ENCODE data around the gene GATAD2A. TPM values are rescaled to one million over a fixed set of nuclear protein-coding genes. Genes with fewer than 3 reads are reported as not detected.

Gene GATAD2A
- total and polyA plus RNA-seq, 9 of the 15 experiments (the other 6 are each of a cell fraction or from before 2014, with no cell fraction given), result 2.4 to 226 (median 44.2) TPM

- TF ChIP-seq, protein P1, sequence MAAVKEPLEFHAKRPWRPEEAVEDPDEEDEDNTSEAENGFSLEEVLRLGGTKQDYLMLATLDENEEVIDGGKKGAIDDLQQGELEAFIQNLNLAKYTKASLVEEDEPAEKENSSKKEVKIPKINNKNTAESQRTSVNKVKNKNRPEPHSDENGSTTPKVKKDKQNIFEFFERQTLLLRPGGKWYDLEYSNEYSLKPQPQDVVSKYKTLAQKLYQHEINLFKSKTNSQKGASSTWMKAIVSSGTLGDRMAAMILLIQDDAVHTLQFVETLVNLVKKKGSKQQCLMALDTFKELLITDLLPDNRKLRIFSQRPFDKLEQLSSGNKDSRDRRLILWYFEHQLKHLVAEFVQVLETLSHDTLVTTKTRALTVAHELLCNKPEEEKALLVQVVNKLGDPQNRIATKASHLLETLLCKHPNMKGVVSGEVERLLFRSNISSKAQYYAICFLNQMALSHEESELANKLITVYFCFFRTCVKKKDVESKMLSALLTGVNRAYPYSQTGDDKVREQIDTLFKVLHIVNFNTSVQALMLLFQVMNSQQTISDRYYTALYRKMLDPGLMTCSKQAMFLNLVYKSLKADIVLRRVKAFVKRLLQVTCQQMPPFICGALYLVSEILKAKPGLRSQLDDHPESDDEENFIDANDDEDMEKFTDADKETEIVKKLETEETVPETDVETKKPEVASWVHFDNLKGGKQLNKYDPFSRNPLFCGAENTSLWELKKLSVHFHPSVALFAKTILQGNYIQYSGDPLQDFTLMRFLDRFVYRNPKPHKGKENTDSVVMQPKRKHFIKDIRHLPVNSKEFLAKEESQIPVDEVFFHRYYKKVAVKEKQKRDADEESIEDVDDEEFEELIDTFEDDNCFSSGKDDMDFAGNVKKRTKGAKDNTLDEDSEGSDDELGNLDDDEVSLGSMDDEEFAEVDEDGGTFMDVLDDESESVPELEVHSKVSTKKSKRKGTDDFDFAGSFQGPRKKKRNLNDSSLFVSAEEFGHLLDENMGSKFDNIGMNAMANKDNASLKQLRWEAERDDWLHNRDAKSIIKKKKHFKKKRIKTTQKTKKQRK (IDR thresholded peaks at IDR 0.05; ENCODE audit: borderline replicate concordance, low read depth, low read length), result peak; percentile 96
- TF ChIP-seq TEAD1 (CRISPR knock-in tag; IDR thresholded peaks at IDR 0.05) (peak in 1 of 2 experiments; percentile 78; a peak in 2 of 4 replicates), ID3 (CRISPR knock-in tag; IDR thresholded peaks at IDR 0.05) (no peak), ID3 (tag; IDR thresholded peaks at IDR 0.05) (no peak), SAFB (IDR thresholded peaks at IDR 0.05; ENCODE audit: borderline replicate concordance, low read depth, low read length) (0 out of 2 replicates have a peak, but pooled peaks have one; percentile 37), E2F3 (CRISPR knock-in tag; IDR thresholded peaks at IDR 0.05) (peak; percentile 63; the same call in 1 of the 2 replicates), SOX6 (IDR thresholded peaks at IDR 0.05) (peak; percentile 21; the same call in 1 of the 2 replicates), ZNF699 (CRISPR knock-in tag; IDR thresholded peaks at IDR 0.05; ENCODE audit: insufficient replicate concordance) (no peak), SRSF1 (IDR thresholded peaks at IDR 0.05; ENCODE audit: low read depth, low read length) (no peak), HMGN3 (IDR thresholded peaks at IDR 0.05; ENCODE audit: borderline replicate concordance, extremely low read depth, insufficient read length, low read depth, low read length) (peak; percentile 81), NFYB (IDR thresholded peaks at IDR 0.05; ENCODE audit: extremely low read depth, insufficient read length) (peak; percentile 84), HMBOX1 (IDR thresholded peaks at IDR 0.05) (no peak), ZNF778 (CRISPR knock-in tag; IDR thresholded peaks at IDR 0.05) (no peak), POLR2H (tag; IDR thresholded peaks at IDR 0.05; ENCODE audit: low read depth) (peak; percentile 72)
- TF ChIP-seq, protein P2, sequence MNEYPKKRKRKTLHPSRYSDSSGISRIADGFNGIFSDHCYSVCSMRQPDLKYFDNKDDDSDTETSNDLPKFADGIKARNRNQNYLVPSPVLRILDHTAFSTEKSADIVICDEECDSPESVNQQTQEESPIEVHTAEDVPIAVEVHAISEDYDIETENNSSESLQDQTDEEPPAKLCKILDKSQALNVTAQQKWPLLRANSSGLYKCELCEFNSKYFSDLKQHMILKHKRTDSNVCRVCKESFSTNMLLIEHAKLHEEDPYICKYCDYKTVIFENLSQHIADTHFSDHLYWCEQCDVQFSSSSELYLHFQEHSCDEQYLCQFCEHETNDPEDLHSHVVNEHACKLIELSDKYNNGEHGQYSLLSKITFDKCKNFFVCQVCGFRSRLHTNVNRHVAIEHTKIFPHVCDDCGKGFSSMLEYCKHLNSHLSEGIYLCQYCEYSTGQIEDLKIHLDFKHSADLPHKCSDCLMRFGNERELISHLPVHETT (CRISPR knock-in tag; conservative IDR thresholded peaks at IDR 0.05 in 1 of 2, IDR thresholded peaks at IDR 0.05 in 1 of 2), result peak in 1 of 2 experiments; percentile 51; a peak in 2 of 4 replicates
- TF ChIP-seq, protein P3, sequence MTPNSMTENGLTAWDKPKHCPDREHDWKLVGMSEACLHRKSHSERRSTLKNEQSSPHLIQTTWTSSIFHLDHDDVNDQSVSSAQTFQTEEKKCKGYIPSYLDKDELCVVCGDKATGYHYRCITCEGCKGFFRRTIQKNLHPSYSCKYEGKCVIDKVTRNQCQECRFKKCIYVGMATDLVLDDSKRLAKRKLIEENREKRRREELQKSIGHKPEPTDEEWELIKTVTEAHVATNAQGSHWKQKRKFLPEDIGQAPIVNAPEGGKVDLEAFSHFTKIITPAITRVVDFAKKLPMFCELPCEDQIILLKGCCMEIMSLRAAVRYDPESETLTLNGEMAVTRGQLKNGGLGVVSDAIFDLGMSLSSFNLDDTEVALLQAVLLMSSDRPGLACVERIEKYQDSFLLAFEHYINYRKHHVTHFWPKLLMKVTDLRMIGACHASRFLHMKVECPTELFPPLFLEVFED (CRISPR knock-in tag; conservative IDR thresholded peaks at IDR 0.05), result no peak
- TF ChIP-seq, protein P4, sequence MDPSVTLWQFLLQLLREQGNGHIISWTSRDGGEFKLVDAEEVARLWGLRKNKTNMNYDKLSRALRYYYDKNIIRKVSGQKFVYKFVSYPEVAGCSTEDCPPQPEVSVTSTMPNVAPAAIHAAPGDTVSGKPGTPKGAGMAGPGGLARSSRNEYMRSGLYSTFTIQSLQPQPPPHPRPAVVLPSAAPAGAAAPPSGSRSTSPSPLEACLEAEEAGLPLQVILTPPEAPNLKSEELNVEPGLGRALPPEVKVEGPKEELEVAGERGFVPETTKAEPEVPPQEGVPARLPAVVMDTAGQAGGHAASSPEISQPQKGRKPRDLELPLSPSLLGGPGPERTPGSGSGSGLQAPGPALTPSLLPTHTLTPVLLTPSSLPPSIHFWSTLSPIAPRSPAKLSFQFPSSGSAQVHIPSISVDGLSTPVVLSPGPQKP (CRISPR knock-in tag; IDR thresholded peaks at IDR 0.05), result no peak
Measured at GRCh38 chr19:19385131-19385895, 20.2 kb upstream of the GATAD2A start (continued).
